Measurements from ENCODE around the gene BAHCC1.

DNA sequence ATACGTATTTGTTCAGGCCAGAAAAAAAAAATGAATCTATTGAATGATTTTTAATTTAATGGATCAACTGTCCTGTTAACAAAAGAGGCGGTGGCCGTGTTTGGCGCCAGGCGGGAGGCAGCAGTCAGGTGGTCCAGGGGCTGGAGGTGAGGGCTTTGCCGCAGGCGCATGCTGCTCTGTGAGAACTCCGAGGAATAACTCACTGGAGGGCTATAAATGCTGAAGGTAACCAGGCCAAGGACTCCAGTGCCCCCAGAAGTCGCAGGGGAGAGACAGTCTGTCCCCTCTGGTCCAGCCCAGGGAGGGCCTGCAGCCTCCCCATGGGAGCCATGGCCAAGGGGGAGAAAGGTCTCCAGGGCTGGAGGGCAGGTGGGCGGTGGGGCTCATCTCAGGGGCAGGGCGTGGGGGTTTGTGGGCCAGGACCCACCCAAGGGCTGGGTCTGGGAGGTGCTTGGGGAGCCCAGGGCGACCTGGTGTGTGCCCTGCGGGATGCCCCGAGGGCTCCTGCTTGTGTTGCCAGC lies 7.1 kb upstream of the BAHCC1 start:
- TF ChIP-seq, protein P1, sequence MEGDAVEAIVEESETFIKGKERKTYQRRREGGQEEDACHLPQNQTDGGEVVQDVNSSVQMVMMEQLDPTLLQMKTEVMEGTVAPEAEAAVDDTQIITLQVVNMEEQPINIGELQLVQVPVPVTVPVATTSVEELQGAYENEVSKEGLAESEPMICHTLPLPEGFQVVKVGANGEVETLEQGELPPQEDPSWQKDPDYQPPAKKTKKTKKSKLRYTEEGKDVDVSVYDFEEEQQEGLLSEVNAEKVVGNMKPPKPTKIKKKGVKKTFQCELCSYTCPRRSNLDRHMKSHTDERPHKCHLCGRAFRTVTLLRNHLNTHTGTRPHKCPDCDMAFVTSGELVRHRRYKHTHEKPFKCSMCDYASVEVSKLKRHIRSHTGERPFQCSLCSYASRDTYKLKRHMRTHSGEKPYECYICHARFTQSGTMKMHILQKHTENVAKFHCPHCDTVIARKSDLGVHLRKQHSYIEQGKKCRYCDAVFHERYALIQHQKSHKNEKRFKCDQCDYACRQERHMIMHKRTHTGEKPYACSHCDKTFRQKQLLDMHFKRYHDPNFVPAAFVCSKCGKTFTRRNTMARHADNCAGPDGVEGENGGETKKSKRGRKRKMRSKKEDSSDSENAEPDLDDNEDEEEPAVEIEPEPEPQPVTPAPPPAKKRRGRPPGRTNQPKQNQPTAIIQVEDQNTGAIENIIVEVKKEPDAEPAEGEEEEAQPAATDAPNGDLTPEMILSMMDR (IDR thresholded peaks at IDR 0.05; ENCODE audit: low read depth, low read length, poor library complexity, severe bottlenecking): no peak
- TF ChIP-seq EZH2phosphoT487 (IDR thresholded peaks at IDR 0.05; ENCODE audit: borderline replicate concordance, low read length): no peak
